Coronary artery (tissue), 2 donors: ENCODE measurements around the gene DLG2.

ENCODE experiments used
- DNase-seq: peaks from one replicate; pipeline ENCODE4 v3.0.0-alpha.2; 2017; ENCODE audit warnings: low spot score
- H3K27ac ChIP-seq, 2 donors: fragments of 200-600 bp; sonication (generic); one replicate each; pipeline ENCODE4 v1.5.1; 2016 to 2019
- H3K4me3 ChIP-seq: fragments of 200-600 bp; sonication (generic); 2 replicates; pipeline ENCODE4 v1.5.1; 2016; ENCODE audit warnings: mild to moderate bottlenecking, moderate library complexity
- CTCF ChIP-seq: fragments of 200-600 bp; sonication (generic); IDR thresholded peaks from one replicate; pipeline ENCODE4 v1.5.1; 2019; ENCODE audit warnings: antibody characterized with exemption

Gene DLG2

GRCh38 chr11:84526250-84526649 lies 1100.9 kb downstream of the DLG2 start:
- TF ChIP-seq CTCF, result no peak
- no peak for DNase-seq

DNA sequence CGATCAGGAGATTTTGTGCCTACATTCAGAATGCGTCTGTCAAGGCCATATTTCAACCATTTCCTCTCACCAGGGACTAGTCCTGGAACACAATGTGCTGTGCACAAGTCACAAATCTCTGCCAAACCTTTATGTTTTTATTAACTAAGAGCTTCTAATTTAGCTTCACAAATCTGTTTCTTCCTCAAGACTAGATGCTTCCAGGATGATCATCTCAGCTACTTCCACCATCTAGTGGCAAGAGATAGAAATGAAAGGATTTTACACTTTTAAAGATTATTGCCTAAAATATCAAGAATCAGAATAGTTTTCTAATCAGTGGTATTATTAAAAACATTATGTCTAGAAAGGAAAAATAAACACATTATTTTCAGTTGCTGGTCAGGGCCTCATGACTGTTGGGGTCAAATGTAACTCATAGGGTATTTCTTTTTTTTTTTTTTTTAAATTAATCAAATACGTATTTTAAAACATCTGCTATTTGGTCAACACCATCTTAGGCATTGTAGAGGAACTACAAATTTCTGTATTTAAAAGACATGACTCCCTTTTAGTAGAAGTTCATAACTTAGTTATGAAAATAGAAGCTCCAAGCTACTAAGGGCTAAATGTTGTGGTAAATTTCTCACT lies 1102.6 kb downstream of the DLG2 start:
- no peak overlapping the region for H3K27ac ChIP-seq
- no peak for DNase-seq

More at GRCh38 chr11:84526250-84526649, 1100.9 kb downstream of the DLG2 start:
- Histone ChIP-seq H3K27ac (no peak overlapping the region), H3K4me3 (no peak overlapping the region)

GRCh38 chr11:84522331-84522730 lies 1104.8 kb downstream of the DLG2 start:
- H3K4me3 ChIP-seq, result no peak overlapping the region
- DNase-seq, result no peak
- H3K27ac ChIP-seq, result no peak overlapping the region
- TF ChIP-seq CTCF, result no peak

More for the DNA sequence above, 1102.6 kb downstream of the DLG2 start:
- no peak overlapping the region for H3K4me3 ChIP-seq
- TF ChIP-seq CTCF, result peak; percentile 15

DNA sequence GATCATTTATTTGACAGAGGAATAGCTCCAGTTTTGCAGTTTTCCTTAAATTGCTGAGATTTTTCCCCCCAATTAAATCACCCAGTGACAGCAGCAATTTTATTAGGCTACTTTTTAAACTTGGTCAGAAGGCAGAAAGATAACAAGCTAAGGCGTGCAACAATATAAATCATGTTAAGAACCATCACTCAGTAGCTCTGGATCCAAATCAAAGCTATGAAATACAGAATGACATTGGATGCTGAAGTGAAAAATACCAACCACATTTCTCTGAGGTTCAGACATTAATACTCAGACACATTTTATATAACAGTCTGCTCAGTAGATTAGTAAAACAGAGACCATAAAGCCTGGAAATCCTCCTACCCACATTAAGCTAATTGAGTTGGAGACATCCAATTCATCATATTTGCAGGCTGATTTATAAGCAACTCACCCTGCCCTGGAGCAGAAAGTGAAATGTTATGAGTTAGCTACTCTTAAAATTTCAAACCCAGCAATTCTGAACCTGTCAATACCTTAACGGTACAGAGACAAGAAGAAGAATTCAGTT lies 1108.4 kb downstream of the DLG2 start:
- H3K27ac ChIP-seq, result no peak overlapping the region
- DNase-seq, result no peak
- no peak for TF ChIP-seq CTCF
- H3K4me3 ChIP-seq, result no peak overlapping the region

DNA sequence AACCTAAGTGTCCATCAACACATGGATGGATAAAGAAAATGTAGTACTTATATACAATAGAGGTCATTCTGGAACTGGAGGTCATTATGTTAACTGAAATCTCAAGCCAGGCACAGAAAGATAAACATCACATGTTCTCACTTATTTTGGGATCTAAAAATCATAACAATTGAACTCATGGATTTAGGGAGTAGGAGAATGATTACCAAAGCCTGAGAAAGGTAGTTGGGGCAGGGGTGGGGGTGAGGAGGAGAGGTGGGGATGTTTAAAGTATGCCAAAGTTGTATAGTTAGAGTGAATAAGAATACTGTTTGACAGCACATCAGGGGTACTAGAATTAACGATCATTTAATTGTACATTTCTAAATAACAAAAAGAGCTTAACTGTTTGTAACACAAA lies 1112.7 kb downstream of the DLG2 start:
- Histone ChIP-seq H3K4me3 (no peak overlapping the region), H3K27ac (no peak overlapping the region)
- TF ChIP-seq CTCF, result no peak
- DNase-seq, result no peak

DNA sequence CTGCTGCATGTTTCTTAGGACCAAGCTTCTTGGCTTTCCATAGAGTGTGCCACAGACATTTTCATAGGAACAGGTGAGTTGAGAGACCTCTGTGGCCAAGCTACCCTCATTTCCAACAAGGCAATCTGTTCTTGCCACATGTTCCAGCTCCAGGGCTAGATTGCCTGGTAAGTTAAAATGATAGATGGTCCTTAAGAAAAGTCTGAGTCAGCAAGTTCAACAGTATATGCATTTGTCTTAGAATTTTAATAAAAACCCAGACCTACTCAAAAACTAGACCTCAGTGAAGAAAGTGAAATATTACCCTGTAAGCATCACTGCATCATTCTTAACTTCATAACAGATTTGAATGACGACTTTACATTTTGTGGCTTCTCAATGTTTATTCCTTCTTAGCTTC lies 1123.6 kb downstream of the DLG2 start:
- no peak for DNase-seq
- TF ChIP-seq CTCF, result no peak
- Histone ChIP-seq H3K27ac (no peak overlapping the region), H3K4me3 (no peak overlapping the region)

DNA sequence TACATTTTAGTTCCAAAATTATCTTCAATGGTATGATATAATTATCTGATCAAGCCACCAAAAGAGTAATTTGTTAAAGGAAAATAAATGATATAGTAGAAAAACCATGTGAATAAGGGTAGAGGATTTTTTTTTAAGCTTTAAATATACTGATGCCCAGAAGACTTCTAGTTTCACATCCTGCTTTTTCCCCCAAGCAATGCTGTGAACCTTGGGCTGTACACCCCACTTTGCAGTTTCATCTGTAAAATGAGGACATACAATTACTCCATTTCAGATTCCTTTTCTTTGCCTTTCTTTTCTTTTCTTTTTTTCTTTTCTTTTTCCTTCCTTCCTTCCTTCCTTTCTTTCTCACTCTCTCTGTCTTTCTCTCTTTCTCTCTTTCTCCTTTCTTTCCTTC lies 1125.4 kb downstream of the DLG2 start:
- no peak for DNase-seq
- no peak for TF ChIP-seq CTCF
- Histone ChIP-seq H3K4me3 (no peak overlapping the region), H3K27ac (no peak overlapping the region)
